WTC11 (cell line): Measurements from ENCODE around the gene SLC19A2. TPM values are rescaled to one million over a fixed set of nuclear protein-coding genes. Genes with fewer than 3 reads are reported as not detected.

ENCODE experiments used
- ATAC-seq: fragments of 200-7000 bp; cut with Tn5 transposase; 2 replicates; pipeline ENCODE4 v1.10.0; 2021; ENCODE audit warnings: mild to moderate bottlenecking, moderate library complexity
- CTCF ChIA-PET: fragments of 300-600 bp; sonication (Branson Sonifier 250); formaldehyde crosslinking; loops from one replicate; lab custom pipeline; 2021; ENCODE audit warnings: antibody characterized with exemption; lab: Charles Lee
- POLR2A ChIA-PET: fragments of 350-600 bp; sonication (Branson Sonifier 250); formaldehyde crosslinking; loops from one replicate; lab custom pipeline; 2021; ENCODE audit warnings: antibody characterized with exemption; lab: Charles Lee
- DNase-seq: peaks from one replicate; pipeline ENCODE4 v3.0.0; 2021; ENCODE audit warnings: low spot score
- H3K27ac Mint-ChIP-seq: 2 replicates; pipeline ENCODE4 v1.8.0; 2021; ENCODE audit warnings: mixed read lengths
- H3K27me3 Mint-ChIP-seq: 2 replicates; pipeline ENCODE4 v1.8.0; 2021; ENCODE audit warnings: low read depth, mild to moderate bottlenecking, moderate library complexity, mixed read lengths
- H3K36me3 Mint-ChIP-seq: 2 replicates; pipeline ENCODE4 v1.8.0; 2021; ENCODE audit warnings: mixed read lengths
- H3K4me1 Mint-ChIP-seq: 2 replicates; pipeline ENCODE4 v1.8.0; 2022; ENCODE audit warnings: mixed read lengths
- H3K4me3 Mint-ChIP-seq: 2 replicates; pipeline ENCODE4 v1.8.0; 2021; ENCODE audit warnings: mild to moderate bottlenecking, moderate library complexity, mixed read lengths
- H3K9me3 Mint-ChIP-seq: 2 replicates; pipeline ENCODE4 v1.8.0; 2021; ENCODE audit warnings: mixed read lengths
- ARID4B ChIP-seq: sonication (generic); formaldehyde crosslinking; IDR thresholded peaks from 2 replicates; pipeline ENCODE4 v1.8.0; 2023; ENCODE audit warnings: missing genetic modification reagents, mild to moderate bottlenecking, borderline replicate concordance
- CBFB ChIP-seq: sonication (generic); formaldehyde crosslinking; IDR thresholded peaks from 2 replicates; pipeline ENCODE4 v1.8.1; 2022; ENCODE audit warnings: mild to moderate bottlenecking, low read depth, missing genetic modification reagents
- CREB1 ChIP-seq: sonication (generic); formaldehyde crosslinking; IDR thresholded peaks from 2 replicates; pipeline ENCODE4 v1.8.0; 2023; ENCODE audit warnings: mild to moderate bottlenecking, missing genetic modification reagents
- ESRRA ChIP-seq: sonication (generic); formaldehyde crosslinking; IDR thresholded peaks from 2 replicates; pipeline ENCODE4 v1.8.1; 2022; ENCODE audit warnings: mild to moderate bottlenecking, missing genetic modification reagents, borderline replicate concordance
- FOXJ3 ChIP-seq: sonication (generic); formaldehyde crosslinking; IDR thresholded peaks from 2 replicates; pipeline ENCODE4 v1.9.0; 2021; ENCODE audit warnings: missing genetic modification reagents, mild to moderate bottlenecking, borderline replicate concordance
- FOXP4 ChIP-seq: sonication (generic); formaldehyde crosslinking; IDR thresholded peaks from 2 replicates; pipeline ENCODE4 v1.8.0; 2022; ENCODE audit warnings: mild to moderate bottlenecking, missing genetic modification reagents
- GTF2I ChIP-seq: fragments of 250-450 bp; sonication (Bioruptor Pico); conservative IDR thresholded peaks from 2 replicates; pipeline ENCODE4 v1.4.0; 2021; ENCODE audit warnings: mild to moderate bottlenecking
- HMGA2 ChIP-seq: fragments of 250-450 bp; sonication (Bioruptor Pico); IDR thresholded peaks from 2 replicates; pipeline ENCODE4 v1.4.0; 2021; ENCODE audit warnings: mild to moderate bottlenecking, moderate library complexity
- IRF2 ChIP-seq: sonication (generic); formaldehyde crosslinking; IDR thresholded peaks from 2 replicates; pipeline ENCODE4 v1.8.0; 2022; ENCODE audit warnings: low read depth, missing genetic modification reagents, borderline replicate concordance
- MYBL2 ChIP-seq: sonication (generic); formaldehyde crosslinking; IDR thresholded peaks from 2 replicates; pipeline ENCODE4 v1.8.1; 2023; ENCODE audit warnings: mild to moderate bottlenecking, moderate library complexity, missing genetic modification reagents
- NR2C2 ChIP-seq: sonication (generic); formaldehyde crosslinking; IDR thresholded peaks from 2 replicates; pipeline ENCODE4 v1.8.0; 2022; ENCODE audit warnings: mild to moderate bottlenecking, missing genetic modification reagents
- NR3C1 ChIP-seq: sonication (generic); formaldehyde crosslinking; conservative IDR thresholded peaks from 2 replicates; pipeline ENCODE4 v1.8.1; 2023; ENCODE audit warnings: low read depth, mild to moderate bottlenecking, missing genetic modification reagents
- TEAD1 ChIP-seq: sonication (generic); formaldehyde crosslinking; IDR thresholded peaks from 2 replicates; pipeline ENCODE4 v1.8.0; 2022; ENCODE audit warnings: mild to moderate bottlenecking, missing genetic modification reagents
- TEAD4 ChIP-seq: sonication (generic); formaldehyde crosslinking; IDR thresholded peaks from 2 replicates; pipeline ENCODE4 v1.8.0; 2022; ENCODE audit warnings: mild to moderate bottlenecking, missing genetic modification reagents
- TP53 ChIP-seq: sonication (generic); formaldehyde crosslinking; IDR thresholded peaks from 2 replicates; pipeline ENCODE4 v1.8.1; 2023; ENCODE audit warnings: mild to moderate bottlenecking, missing genetic modification reagents
- ZNF121 ChIP-seq: sonication (generic); formaldehyde crosslinking; IDR thresholded peaks from 2 replicates; pipeline ENCODE4 v1.8.0; 2023; ENCODE audit warnings: missing genetic modification reagents
- ZNF138 ChIP-seq: sonication (generic); formaldehyde crosslinking; conservative IDR thresholded peaks from 2 replicates; pipeline ENCODE4 v1.8.1; 2022; ENCODE audit warnings: mild to moderate bottlenecking, moderate library complexity, missing genetic modification reagents
- ZNF219 ChIP-seq: sonication (generic); formaldehyde crosslinking; IDR thresholded peaks from 2 replicates; pipeline ENCODE4 v1.8.0; 2023; ENCODE audit warnings: missing genetic modification reagents, mild to moderate bottlenecking, borderline replicate concordance
- ZNF317 ChIP-seq: sonication (generic); formaldehyde crosslinking; IDR thresholded peaks from 2 replicates; pipeline ENCODE4 v1.8.1; 2023; ENCODE audit warnings: low read depth, mild to moderate bottlenecking, moderate library complexity, missing genetic modification reagents, borderline replicate concordance
- ZNF532 ChIP-seq: fragments of 250-450 bp; sonication (Bioruptor Pico); IDR thresholded peaks from 2 replicates; pipeline ENCODE4 v1.9.0; 2021; ENCODE audit warnings: mild to moderate bottlenecking, borderline replicate concordance
- total RNA-seq: library from RNA; stranded (reverse); gene quantifications from 3 replicates; pipeline ENCODE4 v1.2.3, GENCODE V29; 2021

SLC19A2 gene
- total RNA-seq, 1 experiment from 2014 or later, result 15.8 TPM

GRCh38 chr1:169530448-169530847, 44.7 kb upstream of the SLC19A2 start:
- no peak for DNase-seq
- CTCF ChIA-PET, result interaction anchor here (1.0 kb wide), 1 partner anchor 16 kb away, joined by 4 read pairs; no protein-coding TSS in a partner anchor
- no peak for ATAC-seq
- Mint-ChIP-seq H3K9me3 (no peaks in the 10 kb centered on the region; the same call in 1 of the 2 replicates), H3K4me1 (peaks cover 32% of the 10 kb centered on the region), H3K36me3 (no peaks in the 10 kb centered on the region), H3K27ac (no peak overlapping the region; the same call in 1 of the 2 replicates), H3K27me3 (no peaks in the 10 kb centered on the region), H3K4me3 (no peak overlapping the region)
- POLR2A ChIA-PET, result interaction anchor here (1.7 kb wide), 1 partner anchor 44 kb away, joined by 4 read pairs; the partner anchor contains the start of gene SLC19A2
- TF ChIP-seq ARID4B (CRISPR knock-in tag) (no peak), ESRRA (no peak), HMGA2 (CRISPR knock-in tag) (no peak), NR2C2 (no peak), ZNF532 (CRISPR knock-in tag) (no peak), GTF2I (CRISPR knock-in tag) (no peak), TP53 (CRISPR knock-in tag) (no peak), CBFB (CRISPR knock-in tag) (no peak), ZNF317 (CRISPR knock-in tag) (no peak), ZNF121 (CRISPR knock-in tag) (no peak), IRF2 (CRISPR knock-in tag) (no peak), ZNF219 (CRISPR knock-in tag) (no peak), CREB1 (CRISPR knock-in tag) (no peak), ZNF138 (CRISPR knock-in tag) (no peak), FOXJ3 (CRISPR knock-in tag) (no peak), MYBL2 (CRISPR knock-in tag) (no peak)

- Mint-ChIP-seq H3K4me1 (peaks cover 32% of the 10 kb centered on the region), H3K27me3 (no peaks in the 10 kb centered on the region), H3K36me3 (no peaks in the 10 kb centered on the region), H3K9me3 (no peaks in the 10 kb centered on the region), H3K27ac (peak overlapping the region; percentile 95), H3K4me3 (peak overlapping the region; percentile 39)
- DNase-seq, result peak; percentile 42
- TF ChIP-seq NR3C1, result no peak
- peak; percentile 79; the same call in 1 of the 2 replicates for TF ChIP-seq TEAD1 (CRISPR knock-in tag)
- TF ChIP-seq FOXP4, result no peak
- 0 out of 2 replicates have a peak, but pooled peaks have one; percentile 39 for TF ChIP-seq TEAD4 (CRISPR knock-in tag)
- POLR2A ChIA-PET, result interaction anchor here (1.2 to 2.2 kb wide), 2 partner anchors 43 to 68 kb away, joined by 3 to 15 read pairs; partner anchors contain the start of gene SLC19A2
- CTCF ChIA-PET, result interaction anchor here (2.9 kb wide), 1 partner anchor 43 kb away, joined by 13 read pairs; the partner anchor contains the start of gene SLC19A2
- ATAC-seq, result peak; percentile 91
Observed at GRCh38 chr1:169529068-169529642, 43.4 kb upstream of the SLC19A2 start.
